CD4-positive, alpha-beta T cell treated with Interleukin-6 for 4 hours (primary cell): Measurements from ENCODE around the gene SAMMSON.

Experiments used
- DNase-seq: peaks from one replicate; pipeline ENCODE4 v3.0.0-alpha.2; 2020; ENCODE audit warnings: mixed read lengths

SAMMSON gene

GRCh38 chr3:70094197-70094596, 94.7 kb downstream of the SAMMSON start:
- DNase-seq: no peak

GRCh38 chr3:70095260-70095659, 95.7 kb downstream of the SAMMSON start:
- DNase-seq: no peak

GRCh38 chr3:70096376-70097066, 97.0 kb downstream of the SAMMSON start:
- DNase-seq: no peak

GRCh38 chr3:70097084-70097483, 97.6 kb downstream of the SAMMSON start:
- no peak for DNase-seq

GRCh38 chr3:70108072-70108471, 108.5 kb downstream of the SAMMSON start:
- no peak for DNase-seq

- DNase-seq: no peak
Observed at GRCh38 chr3:70108546-70108945, 109.0 kb downstream of the SAMMSON start.

- DNase-seq: no peak
Observed at GRCh38 chr3:70110066-70110465, 110.5 kb downstream of the SAMMSON start.

- DNase-seq: no peak
Observed at GRCh38 chr3:70111411-70111810, 111.9 kb downstream of the SAMMSON start.

- DNase-seq: no peak
Observed at GRCh38 chr3:70112751-70113150, 113.2 kb downstream of the SAMMSON start.

- no peak for DNase-seq
Observed at GRCh38 chr3:70114431-70114830, 114.9 kb downstream of the SAMMSON start.

GRCh38 chr3:70119879-70120278, 120.3 kb downstream of the SAMMSON start:
- no peak for DNase-seq
